Brain microvascular endothelial cell (primary cell): ENCODE results near the gene CDH4.

ENCODE experiments used
- DNase-seq: peaks from one replicate; pipeline ENCODE4 v3.0.0-alpha.2; 2020
- H3K27ac ChIP-seq: fragments of 250-450 bp; sonication (Bioruptor Pico); 2 replicates; pipeline ENCODE4 v1.5.1; 2020; ENCODE audit warnings: mild to moderate bottlenecking, moderate library complexity
- H3K27me3 ChIP-seq: fragments of 250-450 bp; sonication (Bioruptor Pico); replicated peaks from 2 replicates; pipeline ENCODE4 v1.5.1; 2020; ENCODE audit warnings: mild to moderate bottlenecking
- H3K36me3 ChIP-seq: fragments of 250-450 bp; sonication (Bioruptor Pico); replicated peaks from 2 replicates; pipeline ENCODE4 v1.5.1; 2020; ENCODE audit warnings: mild to moderate bottlenecking
- H3K4me3 ChIP-seq: 2 replicates; pipeline ENCODE4 v1.5.1; 2011; ENCODE audit warnings: low read depth, mild to moderate bottlenecking, control low read depth, low read length, moderate library complexity
- in situ Hi-C: cut with HindIII; loops from 2 replicates; pipeline ENCODE4 v1.10.0; 2017; ENCODE audit warnings: low sequenced_read_pairs, low pct_ligation_motif_present
- TF ChIP-seq, protein P1 (sequence below): IDR thresholded peaks from 2 replicates; pipeline ENCODE4 v1.5.1; 2011; ENCODE audit warnings: low read depth, mild to moderate bottlenecking, moderate library complexity, low read length, control low read depth, inconsistent platforms; ENCODE audit errors: missing control alignments

CDH4 gene

DNA sequence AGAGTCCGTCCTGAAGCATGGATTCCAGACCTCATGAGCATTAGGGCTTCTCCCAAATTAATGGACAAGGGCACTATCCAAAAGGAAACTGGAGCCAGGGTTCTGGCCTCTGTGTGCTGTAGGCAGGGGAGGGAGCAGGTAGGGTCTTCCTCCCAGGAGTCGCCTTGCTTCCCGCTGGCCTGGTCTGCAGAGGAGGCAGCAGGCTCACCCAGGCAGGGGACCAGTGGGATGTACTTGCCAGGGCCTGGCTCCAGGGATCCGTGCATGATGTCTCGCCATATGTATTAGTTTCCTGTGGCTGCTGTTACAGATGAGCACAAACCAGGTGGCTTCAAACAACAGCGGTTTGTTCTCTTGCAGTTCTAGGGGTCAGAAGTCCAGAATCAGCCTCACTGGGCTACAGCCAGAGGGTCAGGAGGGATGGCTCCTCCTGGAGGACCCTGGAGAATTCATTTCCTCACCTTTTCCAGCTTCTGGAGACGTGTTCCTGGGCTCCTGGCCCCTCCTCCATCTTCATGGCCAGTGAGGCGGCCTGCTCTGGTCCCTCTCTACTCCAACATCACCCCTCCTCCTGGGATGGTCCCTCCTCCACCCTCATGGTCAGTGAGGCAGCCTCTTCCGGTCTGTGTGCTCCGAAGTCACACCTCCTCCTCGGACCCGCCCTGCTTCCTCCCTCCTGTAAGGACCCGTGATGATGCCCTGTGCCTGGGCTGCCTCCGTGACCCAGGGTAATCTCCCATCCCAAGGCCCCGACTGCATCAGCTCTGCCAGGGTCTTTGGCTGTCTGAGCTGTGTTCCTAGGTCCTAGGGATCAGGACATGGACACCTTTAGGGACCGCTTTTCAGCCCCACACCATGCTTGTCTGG is 329.1 kb downstream of the CDH4 start:
- H3K27me3 ChIP-seq = no peaks in the 10 kb centered on the region
- H3K4me3 ChIP-seq = no peak overlapping the region
- no peaks in the 10 kb centered on the region for H3K36me3 ChIP-seq
- DNase-seq = no peak
- no peak overlapping the region for H3K27ac ChIP-seq
- in situ Hi-C loops = no loop called here
- TF ChIP-seq, protein P1, sequence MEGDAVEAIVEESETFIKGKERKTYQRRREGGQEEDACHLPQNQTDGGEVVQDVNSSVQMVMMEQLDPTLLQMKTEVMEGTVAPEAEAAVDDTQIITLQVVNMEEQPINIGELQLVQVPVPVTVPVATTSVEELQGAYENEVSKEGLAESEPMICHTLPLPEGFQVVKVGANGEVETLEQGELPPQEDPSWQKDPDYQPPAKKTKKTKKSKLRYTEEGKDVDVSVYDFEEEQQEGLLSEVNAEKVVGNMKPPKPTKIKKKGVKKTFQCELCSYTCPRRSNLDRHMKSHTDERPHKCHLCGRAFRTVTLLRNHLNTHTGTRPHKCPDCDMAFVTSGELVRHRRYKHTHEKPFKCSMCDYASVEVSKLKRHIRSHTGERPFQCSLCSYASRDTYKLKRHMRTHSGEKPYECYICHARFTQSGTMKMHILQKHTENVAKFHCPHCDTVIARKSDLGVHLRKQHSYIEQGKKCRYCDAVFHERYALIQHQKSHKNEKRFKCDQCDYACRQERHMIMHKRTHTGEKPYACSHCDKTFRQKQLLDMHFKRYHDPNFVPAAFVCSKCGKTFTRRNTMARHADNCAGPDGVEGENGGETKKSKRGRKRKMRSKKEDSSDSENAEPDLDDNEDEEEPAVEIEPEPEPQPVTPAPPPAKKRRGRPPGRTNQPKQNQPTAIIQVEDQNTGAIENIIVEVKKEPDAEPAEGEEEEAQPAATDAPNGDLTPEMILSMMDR = no peak

GRCh38 chr20:61581825-61582188 is 329.7 kb downstream of the CDH4 start:
- no peaks in the 10 kb centered on the region for H3K27me3 ChIP-seq
- no peak overlapping the region for H3K27ac ChIP-seq
- DNase-seq = no peak
- TF ChIP-seq, protein P1 = no peak
- no peaks in the 10 kb centered on the region for H3K36me3 ChIP-seq
- in situ Hi-C loops = no loop called here
- no peak overlapping the region for H3K4me3 ChIP-seq

- in situ Hi-C loops = no loop called here
- Histone ChIP-seq H3K27ac (no peak overlapping the region), H3K4me3 (no peak overlapping the region), H3K36me3 (no peaks in the 10 kb centered on the region), H3K27me3 (no peaks in the 10 kb centered on the region)
- TF ChIP-seq, protein P1 = no peak
- DNase-seq = no peak
Measured at GRCh38 chr20:61582196-61582923, 330.3 kb downstream of the CDH4 start.

DNA sequence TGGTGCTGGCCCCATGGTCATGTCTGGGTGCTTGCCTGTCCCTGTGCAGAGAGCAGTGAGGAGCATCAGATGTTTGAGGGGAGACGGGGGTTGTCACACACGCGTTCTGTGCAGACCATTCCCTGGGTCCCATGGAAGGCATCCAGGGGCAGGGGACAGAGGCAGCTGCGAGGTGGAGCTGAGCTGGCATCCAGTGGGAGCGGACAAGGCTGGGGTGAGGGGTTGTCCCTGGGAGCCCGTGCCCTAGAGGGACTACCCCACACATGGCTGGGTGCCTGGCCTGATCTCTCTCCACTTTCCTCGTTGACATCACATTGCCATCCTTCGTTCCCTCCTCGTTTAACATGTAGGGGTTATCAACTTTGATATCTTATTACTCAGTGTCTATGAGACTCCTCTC is 331.3 kb downstream of the CDH4 start:
- H3K27me3 ChIP-seq = no peaks in the 10 kb centered on the region
- in situ Hi-C loops = no loop called here
- TF ChIP-seq, protein P1 = no peak
- no peak overlapping the region for H3K27ac ChIP-seq
- no peak for DNase-seq
- H3K36me3 ChIP-seq = no peaks in the 10 kb centered on the region
- H3K4me3 ChIP-seq = no peak overlapping the region

DNA sequence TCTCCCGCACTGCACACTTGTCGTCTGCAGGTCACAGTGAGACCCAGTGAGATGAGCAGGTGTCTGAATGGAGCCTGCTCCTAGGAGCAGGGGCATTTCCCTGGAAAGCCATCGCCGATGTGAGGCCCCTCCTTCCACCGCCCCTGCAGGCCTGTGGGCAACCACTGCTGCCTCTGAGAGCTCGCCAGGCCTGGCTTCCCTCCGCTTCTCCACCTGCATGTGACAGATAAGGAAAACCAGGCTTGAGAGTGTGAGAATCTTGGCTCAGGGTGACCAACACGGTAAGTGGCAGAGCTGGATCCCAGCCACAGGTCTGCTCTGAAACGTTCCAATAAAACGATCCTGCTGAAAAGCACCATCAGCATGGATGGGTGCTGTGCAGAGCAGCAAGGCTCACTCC is 332.8 kb downstream of the CDH4 start:
- in situ Hi-C loops = no loop called here
- no peak for DNase-seq

More for the DNA sequence above, 332.8 kb downstream of the CDH4 start:
- TF ChIP-seq, protein P1 = no peak
- Histone ChIP-seq H3K4me3 (no peak overlapping the region), H3K27me3 (no peaks in the 10 kb centered on the region), H3K36me3 (no peaks in the 10 kb centered on the region), H3K27ac (no peak overlapping the region)
